22Rv1 (cell line): ENCODE data around the gene MRRF.

Experiments used
- ZFX ChIP-seq: fragments of 450-650 bp; IDR thresholded peaks from 2 replicates; pipeline ENCODE4 v1.6.1; 2017; ENCODE audit warnings: antibody characterized with exemption, borderline replicate concordance
- TF ChIP-seq, protein P1 (sequence below): fragments of 450-650 bp; IDR thresholded peaks from 2 replicates; pipeline ENCODE4 v1.5.1; 2017; ENCODE audit warnings: mild to moderate bottlenecking

GRCh38 chr9:122348791-122349190 is 84.1 kb downstream of the MRRF start:
- TF ChIP-seq, protein P1, sequence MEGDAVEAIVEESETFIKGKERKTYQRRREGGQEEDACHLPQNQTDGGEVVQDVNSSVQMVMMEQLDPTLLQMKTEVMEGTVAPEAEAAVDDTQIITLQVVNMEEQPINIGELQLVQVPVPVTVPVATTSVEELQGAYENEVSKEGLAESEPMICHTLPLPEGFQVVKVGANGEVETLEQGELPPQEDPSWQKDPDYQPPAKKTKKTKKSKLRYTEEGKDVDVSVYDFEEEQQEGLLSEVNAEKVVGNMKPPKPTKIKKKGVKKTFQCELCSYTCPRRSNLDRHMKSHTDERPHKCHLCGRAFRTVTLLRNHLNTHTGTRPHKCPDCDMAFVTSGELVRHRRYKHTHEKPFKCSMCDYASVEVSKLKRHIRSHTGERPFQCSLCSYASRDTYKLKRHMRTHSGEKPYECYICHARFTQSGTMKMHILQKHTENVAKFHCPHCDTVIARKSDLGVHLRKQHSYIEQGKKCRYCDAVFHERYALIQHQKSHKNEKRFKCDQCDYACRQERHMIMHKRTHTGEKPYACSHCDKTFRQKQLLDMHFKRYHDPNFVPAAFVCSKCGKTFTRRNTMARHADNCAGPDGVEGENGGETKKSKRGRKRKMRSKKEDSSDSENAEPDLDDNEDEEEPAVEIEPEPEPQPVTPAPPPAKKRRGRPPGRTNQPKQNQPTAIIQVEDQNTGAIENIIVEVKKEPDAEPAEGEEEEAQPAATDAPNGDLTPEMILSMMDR: no peak
- TF ChIP-seq ZFX: no peak
